A673 (cell line): Measurements from ENCODE around the gene CCSAP.

ENCODE experiments used
- CTCF ChIP-seq: fragments of 300-800, 200-600 bp; sonication (generic); conservative IDR thresholded peaks from 2 replicates; pipeline ENCODE4 v1.5.1; 2017; ENCODE audit warnings: low read depth, mild to moderate bottlenecking, antibody characterized with exemption, low read length, moderate library complexity, mixed read lengths
- EZH2 ChIP-seq: fragments of 200-600 bp; sonication (generic); IDR thresholded peaks from 2 replicates; pipeline ENCODE4 v1.6.1; 2017; ENCODE audit warnings: borderline replicate concordance, low read depth, mild to moderate bottlenecking, mixed read lengths, antibody characterized with exemption, low read length; ENCODE audit not compliant: poor library complexity, severe bottlenecking

GRCh38 chr1:229280921-229281320 is 61.9 kb downstream of the CCSAP start:
- no peak for TF ChIP-seq CTCF
- TF ChIP-seq EZH2, result no peak
